HG02588 (cell line): Measurements from ENCODE around the gene CYRIA.

ENCODE experiments used
- ATAC-seq: cut with Tn5 transposase; IDR thresholded peaks from one replicate; pipeline ENCODE4 v1.9.1; 2021; ENCODE audit warnings: mild to moderate bottlenecking, moderate library complexity; ENCODE audit not compliant: unreplicated experiment

Gene CYRIA

GRCh38 chr2:16652296-16653082, 13.1 kb downstream of the CYRIA start:
- ATAC-seq, result no peak

- no peak for ATAC-seq
These were observed 15.1 kb downstream of the CYRIA start for GRCh38 chr2:16650287-16651249.

DNA sequence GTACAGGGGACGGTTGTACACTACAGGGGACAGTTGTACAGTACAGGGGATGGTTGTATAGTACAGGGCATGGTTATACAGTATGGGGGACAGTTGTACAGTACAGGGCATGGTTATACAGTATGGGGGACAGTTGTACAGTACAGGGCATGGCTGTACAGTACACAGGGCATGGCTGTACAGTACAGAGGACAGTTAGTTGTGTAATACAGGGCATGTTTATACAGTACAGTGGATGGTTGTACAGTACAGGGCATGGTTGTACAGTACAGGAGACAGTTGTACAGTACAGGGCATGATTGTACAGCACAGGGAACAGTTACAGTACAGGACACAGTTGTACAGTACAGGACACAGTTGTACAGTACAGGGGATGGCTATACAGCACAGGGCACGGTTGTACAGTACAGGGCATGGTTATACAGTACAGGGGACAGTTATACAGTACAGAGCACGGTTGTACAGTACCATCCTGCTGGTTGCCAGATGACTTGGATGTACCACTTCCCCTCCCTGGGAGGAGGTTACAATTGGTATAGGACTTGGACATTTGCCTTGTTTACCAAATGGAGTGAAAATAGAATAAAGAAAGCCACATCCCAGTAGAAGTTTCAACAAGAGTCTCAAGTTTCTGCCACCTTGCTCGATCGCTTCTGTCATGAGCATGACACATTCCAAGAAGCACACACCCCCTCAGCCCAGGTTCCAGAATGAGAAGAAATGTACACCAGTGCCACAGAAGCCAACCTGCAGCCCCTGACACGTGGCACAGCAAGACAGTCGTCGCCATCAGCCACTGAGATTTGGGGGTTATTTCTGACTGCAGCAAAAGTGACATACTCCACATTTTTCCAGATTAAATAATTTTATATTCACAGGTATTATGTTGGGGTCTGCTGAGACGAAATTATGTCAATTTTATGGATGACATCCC, 16.0 kb downstream of the CYRIA start:
- peak; percentile 35 for ATAC-seq

GRCh38 chr2:16647992-16648617, 17.5 kb downstream of the CYRIA start:
- no peak for ATAC-seq

- ATAC-seq, result no peak
These were observed 19.7 kb downstream of the CYRIA start for GRCh38 chr2:16645775-16646559.

- ATAC-seq, result no peak
These were observed 20.5 kb downstream of the CYRIA start for GRCh38 chr2:16645088-16645487.

GRCh38 chr2:16644221-16644925, 21.3 kb downstream of the CYRIA start:
- no peak for ATAC-seq

GRCh38 chr2:16643099-16643498, 22.5 kb downstream of the CYRIA start:
- no peak for ATAC-seq

GRCh38 chr2:16642088-16642487, 23.5 kb downstream of the CYRIA start:
- no peak for ATAC-seq

DNA sequence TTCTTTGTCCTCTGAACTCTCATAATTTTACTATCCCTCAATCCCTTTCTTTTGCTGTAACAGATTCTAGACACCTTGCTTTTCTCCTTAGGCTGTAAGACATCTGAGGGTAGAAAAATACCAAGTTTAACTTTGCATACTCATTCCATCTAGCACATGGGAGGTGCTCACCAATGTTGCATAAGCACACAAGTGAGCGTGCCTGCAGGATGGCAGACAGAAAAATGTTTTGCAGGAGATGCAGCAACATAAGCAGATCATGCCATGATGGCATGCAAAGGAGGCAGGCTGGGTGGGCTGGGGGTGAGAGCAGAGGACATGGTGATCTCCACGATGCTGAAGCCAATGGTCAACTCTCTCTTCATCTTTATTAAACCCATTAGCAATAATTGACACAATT, 24.1 kb downstream of the CYRIA start:
- no peak for ATAC-seq

DNA sequence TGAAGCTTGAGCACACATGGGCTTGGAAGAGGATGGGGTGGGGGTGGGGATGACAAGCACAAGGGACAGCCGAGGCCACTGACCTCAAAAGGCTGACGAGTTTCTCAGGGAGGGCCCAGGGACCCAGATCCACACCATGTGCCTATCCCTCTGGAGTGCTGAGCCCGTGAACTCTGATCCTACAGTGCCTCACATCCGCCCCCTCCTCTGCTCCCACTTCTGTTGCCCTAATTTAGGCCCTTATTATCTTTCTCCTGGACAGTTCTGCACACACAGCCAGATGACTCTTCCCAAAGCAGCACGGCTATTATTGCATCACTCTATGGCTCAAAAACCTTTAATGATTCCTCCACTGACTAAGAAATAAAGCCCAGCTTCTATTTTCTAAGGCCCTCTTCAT, 24.8 kb downstream of the CYRIA start:
- ATAC-seq, result no peak

DNA sequence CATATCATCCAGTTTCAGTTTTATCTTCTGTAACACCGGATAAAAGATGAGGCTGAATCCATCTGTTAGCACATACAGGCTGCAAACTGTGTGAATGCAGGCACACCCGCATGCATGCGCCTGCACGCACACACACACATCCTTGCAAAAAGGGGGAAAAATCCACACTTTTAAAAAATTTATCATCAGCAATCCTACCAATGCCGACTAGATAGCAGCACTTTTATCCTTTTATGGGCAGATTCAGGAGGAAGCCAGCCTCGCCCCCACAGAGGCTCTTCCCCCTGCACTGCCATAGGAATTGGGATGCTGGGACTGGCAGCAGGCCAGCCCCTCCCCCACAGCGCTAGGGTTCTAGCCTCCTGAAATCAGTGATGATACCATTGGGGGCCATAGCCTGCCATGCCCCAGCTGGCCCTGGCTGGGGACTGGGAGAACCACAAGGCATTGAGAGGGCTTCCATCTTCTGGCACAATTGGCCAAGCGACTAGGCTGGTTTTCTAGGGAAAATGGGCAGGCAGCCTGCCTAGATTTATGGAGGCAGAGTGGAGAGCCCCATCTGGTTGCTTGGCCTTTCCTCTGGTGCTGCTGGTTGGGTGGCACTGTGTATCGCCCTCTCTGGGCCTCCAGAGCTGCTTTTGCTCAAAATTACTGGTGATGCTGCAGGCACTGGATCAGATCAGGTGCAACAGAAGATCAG, 25.5 kb downstream of the CYRIA start:
- no peak for ATAC-seq

- no peak for ATAC-seq
These were observed 26.2 kb downstream of the CYRIA start for GRCh38 chr2:16639431-16639830.

DNA sequence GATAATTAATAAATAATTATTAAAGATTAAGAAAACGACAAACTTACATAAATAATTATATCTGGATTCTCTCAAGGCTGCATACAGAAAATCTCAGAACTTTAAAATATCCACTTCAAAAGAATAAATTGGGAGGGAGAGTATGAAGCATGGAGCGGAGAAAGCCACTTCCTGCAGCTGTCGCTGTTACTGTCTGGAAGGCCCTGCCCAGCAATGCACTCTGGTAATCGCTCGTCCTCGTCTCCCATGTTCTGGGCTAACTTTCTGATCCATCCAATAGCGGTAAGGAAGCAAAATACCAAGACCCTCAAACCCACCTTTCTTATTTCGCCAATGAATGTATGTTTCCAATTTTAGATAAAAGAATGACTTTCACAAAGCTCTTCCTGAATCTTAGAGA, 26.7 kb downstream of the CYRIA start:
- ATAC-seq, result no peak

DNA sequence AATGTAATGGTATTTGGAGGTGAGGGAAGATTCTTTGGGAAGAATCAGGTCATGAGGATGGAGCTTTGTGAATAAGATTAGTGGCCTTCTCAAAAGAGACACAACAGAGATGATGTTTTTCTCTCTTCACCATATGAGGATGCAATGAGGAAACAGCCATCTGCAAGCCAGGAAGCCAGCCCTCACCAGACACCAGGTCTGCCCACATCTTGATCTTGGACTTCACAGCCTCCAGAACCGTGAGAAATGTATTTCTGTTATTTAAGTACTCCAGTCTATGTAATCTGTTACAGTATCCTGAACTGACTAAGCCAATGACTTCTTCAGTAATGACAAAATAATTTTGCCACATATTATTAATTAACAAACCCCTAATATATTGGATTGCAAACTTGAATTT, 28.3 kb downstream of the CYRIA start:
- no peak for ATAC-seq

GRCh38 chr2:16635791-16636699, 29.6 kb downstream of the CYRIA start:
- no peak for ATAC-seq
